Trophoblast cell (in vitro differentiated cells and primary cell): ENCODE measurements around the gene MRPS5.

Source experiments
- DNase-seq, 2 donors: peaks; one replicate each; pipeline ENCODE4 v3.0.0-alpha.2; 2016
- H2AFZ ChIP-seq: 2 replicates; pipeline ENCODE4 v1.6.1; 2013; ENCODE audit warnings: low read length, moderate library complexity, mild to moderate bottlenecking; ENCODE audit not compliant: insufficient read depth, poor library complexity
- H2AK5ac ChIP-seq: 2 replicates; pipeline ENCODE4 v1.6.1; 2013; ENCODE audit warnings: mild to moderate bottlenecking, low read length
- H2BK120ac ChIP-seq: 2 replicates; pipeline ENCODE4 v1.6.1; 2013; ENCODE audit warnings: low read length, mild to moderate bottlenecking, moderate library complexity; ENCODE audit not compliant: insufficient read depth, poor library complexity
- H2BK12ac ChIP-seq: 2 replicates; pipeline ENCODE4 v1.6.1; 2013; ENCODE audit warnings: mild to moderate bottlenecking, low read length, moderate library complexity
- H2BK5ac ChIP-seq: 2 replicates; pipeline ENCODE4 v1.6.1; 2013; ENCODE audit warnings: low read length, low read depth, moderate library complexity, mild to moderate bottlenecking; ENCODE audit not compliant: poor library complexity
- H3K14ac ChIP-seq: 2 replicates; pipeline ENCODE4 v1.6.1; 2013; ENCODE audit warnings: mild to moderate bottlenecking, low read length
- H3K18ac ChIP-seq: 2 replicates; pipeline ENCODE4 v1.6.1; 2013; ENCODE audit warnings: mild to moderate bottlenecking, low read length
- H3K23ac ChIP-seq: 2 replicates; pipeline ENCODE4 v1.6.1; 2013; ENCODE audit warnings: low read length
- H3K27ac ChIP-seq: 2 replicates; pipeline ENCODE4 v1.5.1; 2013; ENCODE audit warnings: low read depth, mild to moderate bottlenecking, inconsistent platforms, low read length, moderate library complexity
- H3K27me3 ChIP-seq: 2 replicates; pipeline ENCODE4 v1.6.1; 2013; ENCODE audit warnings: inconsistent platforms, mild to moderate bottlenecking, low read length, moderate library complexity; ENCODE audit not compliant: insufficient read depth
- H3K36me3 ChIP-seq, 2 experiments: 1 replicate in 1 of 2; 2 replicates in 1 of 2; pipeline ENCODE4 v1.6.1; 2013; ENCODE audit warnings: low read length in 2 of 2, mild to moderate bottlenecking in 2 of 2, moderate library complexity in 1 of 2; ENCODE audit not compliant: insufficient read depth in 2 of 2, control insufficient read depth in 1 of 2
- H3K4ac ChIP-seq: 2 replicates; pipeline ENCODE4 v1.6.1; 2013; ENCODE audit warnings: low read depth, mild to moderate bottlenecking, low read length, moderate library complexity
- H3K4me1 ChIP-seq, 2 experiments: 1 replicate in 1 of 2; 2 replicates in 1 of 2; pipeline ENCODE4 v1.6.1; 2013; ENCODE audit warnings: low read length in 2 of 2, mild to moderate bottlenecking in 2 of 2, moderate library complexity in 1 of 2; ENCODE audit not compliant: insufficient read depth in 2 of 2, control insufficient read depth in 1 of 2
- H3K4me2 ChIP-seq: 2 replicates; pipeline ENCODE4 v1.6.1; 2013; ENCODE audit warnings: inconsistent platforms, mild to moderate bottlenecking, low read length, moderate library complexity
- H3K4me3 ChIP-seq: 2 replicates; pipeline ENCODE4 v1.5.1; 2013; ENCODE audit warnings: mild to moderate bottlenecking, low read depth, low read length, inconsistent platforms
- H3K79me1 ChIP-seq: one replicate; pipeline ENCODE4 v1.6.1; 2013; ENCODE audit warnings: low read length
- H3K79me2 ChIP-seq: 2 replicates; pipeline ENCODE4 v1.6.1; 2013; ENCODE audit warnings: low read length, mild to moderate bottlenecking; ENCODE audit not compliant: control insufficient read depth, insufficient read depth, poor library complexity
- H3K9ac ChIP-seq: 2 replicates; pipeline ENCODE4 v1.6.1; 2013; ENCODE audit warnings: mild to moderate bottlenecking, low read length
- H3K9me3 ChIP-seq: 2 replicates; pipeline ENCODE4 v1.6.1; 2013; ENCODE audit warnings: low read depth, mild to moderate bottlenecking, control low read depth, inconsistent platforms, low read length; ENCODE audit not compliant: insufficient read depth
- H4K12ac ChIP-seq: 2 replicates; pipeline ENCODE4 v1.6.1; 2013; ENCODE audit warnings: low read depth, mild to moderate bottlenecking, low read length, moderate library complexity
- H4K8ac ChIP-seq: 2 replicates; pipeline ENCODE4 v1.6.1; 2013; ENCODE audit warnings: low read depth, mild to moderate bottlenecking, low read length, moderate library complexity
- H4K91ac ChIP-seq: one replicate; pipeline ENCODE4 v1.6.1; 2013; ENCODE audit warnings: low read depth, mild to moderate bottlenecking, low read length, moderate library complexity
- WGBS: extraction: QIAGEN DNeasy Blood & Tissue Kit; methylation state at CpG from one replicate; pipeline ENCODE4 v1.1.7; 2013; ENCODE audit warnings: missing lambda C conversion rate; ENCODE audit not compliant: insufficient read length, insufficient coverage; ENCODE audit errors: extremely low coverage; 5-methylcytosine and 5-hydroxymethylcytosine counted together

The MRPS5 gene

GRCh38 chr2:95079199-95079683 lies 42.4 kb downstream of the MRPS5 start:
- Histone ChIP-seq H3K4ac (no peak overlapping the region), H2BK12ac (no peak overlapping the region), H2BK5ac (no peak overlapping the region), H3K36me3 (no peaks in the 10 kb centered on the region), H2BK120ac (no peak overlapping the region), H3K18ac (no peak overlapping the region), H2AFZ (no peak overlapping the region), H3K27me3 (no peaks in the 10 kb centered on the region), H3K79me2 (no peaks in the 10 kb centered on the region), H3K4me1 (peaks cover 0 to 4% of the 10 kb centered on the region in 2 experiments), H3K27ac (no peak overlapping the region), H2AK5ac (no peak overlapping the region), H3K9ac (no peak overlapping the region), H3K9me3 (no peaks in the 10 kb centered on the region), H4K12ac (no peak overlapping the region), H3K23ac (no peak overlapping the region), H3K79me1 (no peaks in the 10 kb centered on the region), H4K91ac (no peak overlapping the region), H3K4me2 (no peak overlapping the region), H4K8ac (no peak overlapping the region), H3K4me3 (no peak overlapping the region), H3K14ac (no peak overlapping the region)
- no CpG with 5 or more reads among the region's 7 CpGs for WGBS
- DNase-seq: peak; percentile 30 to 31

GRCh38 chr2:95077861-95078603 lies 43.6 kb downstream of the MRPS5 start:
- no peak overlapping the region for H4K91ac ChIP-seq
- H3K79me2 ChIP-seq: no peaks in the 10 kb centered on the region
- H3K79me1 ChIP-seq: no peaks in the 10 kb centered on the region
- H3K9me3 ChIP-seq: no peaks in the 10 kb centered on the region
- no peak overlapping the region for H3K18ac ChIP-seq
- no peak overlapping the region for H3K27ac ChIP-seq
- H3K4me2 ChIP-seq: no peak overlapping the region
- H4K8ac ChIP-seq: no peak overlapping the region
- peaks cover 0 to 4% of the 10 kb centered on the region in 2 experiments for H3K4me1 ChIP-seq
- H3K14ac ChIP-seq: no peak overlapping the region
- H2BK120ac ChIP-seq: no peak overlapping the region
- H3K9ac ChIP-seq: no peak overlapping the region
- H3K4me3 ChIP-seq: no peak overlapping the region
- WGBS: no CpG with 5 or more reads among the region's 10 CpGs
- no peaks in the 10 kb centered on the region for H3K36me3 ChIP-seq
- H3K27me3 ChIP-seq: no peaks in the 10 kb centered on the region
- H2AK5ac ChIP-seq: no peak overlapping the region
- no peak for DNase-seq
- no peak overlapping the region for H2BK5ac ChIP-seq
- no peak overlapping the region for H2BK12ac ChIP-seq
- H2AFZ ChIP-seq: no peak overlapping the region
- no peak overlapping the region for H4K12ac ChIP-seq
- H3K23ac ChIP-seq: peak overlapping the region; percentile 40
- H3K4ac ChIP-seq: no peak overlapping the region

GRCh38 chr2:95077530-95077825 lies 44.1 kb downstream of the MRPS5 start:
- DNase-seq: no peak
- H2BK12ac ChIP-seq: no peak overlapping the region
- WGBS: no CpG with 5 or more reads among the region's 3 CpGs
- no peak overlapping the region for H3K23ac ChIP-seq
- no peak overlapping the region for H2AFZ ChIP-seq
- H3K9me3 ChIP-seq: no peaks in the 10 kb centered on the region
- no peak overlapping the region for H3K27ac ChIP-seq
- H3K4me3 ChIP-seq: no peak overlapping the region
- no peak overlapping the region for H3K4me2 ChIP-seq
- H3K79me1 ChIP-seq: no peaks in the 10 kb centered on the region
- H4K91ac ChIP-seq: no peak overlapping the region
- no peak overlapping the region for H3K18ac ChIP-seq
- H3K9ac ChIP-seq: no peak overlapping the region
- no peak overlapping the region for H3K14ac ChIP-seq
- H2BK5ac ChIP-seq: no peak overlapping the region
- no peak overlapping the region for H2BK120ac ChIP-seq
- no peak overlapping the region for H4K12ac ChIP-seq
- no peak overlapping the region for H3K4ac ChIP-seq
- no peaks in the 10 kb centered on the region for H3K36me3 ChIP-seq
- no peak overlapping the region for H4K8ac ChIP-seq
- peaks cover 0 to 4% of the 10 kb centered on the region in 2 experiments for H3K4me1 ChIP-seq
- no peak overlapping the region for H2AK5ac ChIP-seq
- H3K79me2 ChIP-seq: no peaks in the 10 kb centered on the region
- no peaks in the 10 kb centered on the region for H3K27me3 ChIP-seq

GRCh38 chr2:95076705-95077529 lies 44.7 kb downstream of the MRPS5 start:
- Histone ChIP-seq H2BK120ac (no peak overlapping the region), H4K8ac (peak overlapping the region; percentile 33), H3K23ac (no peak overlapping the region), H3K14ac (no peak overlapping the region), H3K18ac (no peak overlapping the region), H4K12ac (no peak overlapping the region), H2AFZ (peak overlapping the region; percentile 38), H3K27me3 (no peaks in the 10 kb centered on the region), H3K4ac (no peak overlapping the region), H3K9ac (no peak overlapping the region), H2BK12ac (no peak overlapping the region), H3K9me3 (no peaks in the 10 kb centered on the region), H3K79me2 (no peaks in the 10 kb centered on the region), H4K91ac (no peak overlapping the region), H3K36me3 (no peaks in the 10 kb centered on the region), H3K4me1 (peaks cover 0 to 4% of the 10 kb centered on the region in 2 experiments), H3K79me1 (no peaks in the 10 kb centered on the region), H2AK5ac (no peak overlapping the region), H3K27ac (no peak overlapping the region), H3K4me3 (peak overlapping the region; percentile 64), H3K4me2 (peak overlapping the region; percentile 74), H2BK5ac (no peak overlapping the region)
- peak; percentile 75 to 84 for DNase-seq
- WGBS: no CpG with 5 or more reads among the region's 44 CpGs
